Activated CD8-positive, alpha-beta memory T cell treated with anti-CD3 and anti-CD28 coated beads for 4 hours (primary cell): ENCODE data around the gene UBE2J2.
A peak's percentile ranks its signal among the peaks of the same experiment; 100 is the strongest.

Experiments used
- DNase-seq, 2 donors: peaks; one replicate each; pipeline ENCODE4 v3.0.0-alpha.2; 2020; ENCODE audit warnings: low read depth in 2 of 2

Gene UBE2J2

DNA sequence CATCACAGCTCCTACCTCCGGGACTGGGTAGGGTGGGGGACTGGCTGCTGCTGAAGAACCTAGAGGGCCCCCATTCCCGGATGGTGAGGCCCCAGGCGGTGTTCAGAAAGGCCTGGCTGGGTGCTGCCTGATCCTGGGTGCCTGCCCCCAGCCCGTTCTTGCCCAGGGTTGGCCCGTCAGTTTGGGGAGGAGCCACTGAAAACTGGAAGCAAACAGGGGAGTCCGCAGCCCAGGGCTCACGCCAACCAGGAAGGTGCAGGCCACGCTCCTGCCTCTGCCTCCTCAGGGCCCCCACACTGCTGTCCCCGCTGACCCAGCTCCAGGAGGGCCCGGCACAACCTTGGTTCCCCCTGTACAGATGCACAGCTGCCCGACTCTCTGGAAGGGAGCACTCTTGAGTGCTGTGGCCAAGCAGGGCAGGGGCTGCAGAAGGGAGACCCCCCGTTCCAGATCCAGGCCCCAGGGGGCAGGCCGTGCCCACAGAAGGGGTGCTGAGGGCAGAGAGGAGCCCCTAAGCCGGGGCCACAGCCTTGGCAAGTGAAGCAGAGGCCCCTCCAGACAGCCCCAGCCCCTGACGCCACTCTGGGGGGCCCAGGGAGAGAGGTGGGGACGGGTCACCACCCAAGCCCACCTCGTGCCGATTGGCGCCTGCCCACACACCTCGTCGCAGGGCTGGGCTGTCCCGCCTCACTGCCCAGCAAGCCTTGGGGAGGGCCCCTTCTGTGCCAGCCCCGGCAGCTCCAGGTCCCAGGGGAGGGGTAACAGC is 32.6 kb downstream of the UBE2J2 start:
- DNase-seq, result no peak

DNA sequence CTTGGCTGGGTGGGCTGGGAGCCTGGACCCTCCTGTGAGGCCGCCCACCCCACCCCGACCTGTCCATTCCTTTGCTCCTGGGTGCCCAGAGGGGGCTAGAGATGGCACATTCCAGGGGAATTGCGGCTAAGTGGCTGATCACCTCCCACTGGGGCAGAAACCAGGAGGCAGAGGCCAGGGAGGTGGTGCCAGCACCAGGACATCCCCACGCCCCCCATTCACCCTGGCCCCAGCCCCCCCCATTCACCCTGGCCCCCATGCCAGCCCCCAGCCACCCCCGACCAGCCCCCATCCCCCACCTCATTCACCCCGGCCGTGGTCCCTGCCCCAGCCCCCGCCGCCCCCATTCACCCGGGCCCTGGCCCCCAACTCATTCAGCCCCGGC is 33.3 kb downstream of the UBE2J2 start:
- no peak for DNase-seq

DNA sequence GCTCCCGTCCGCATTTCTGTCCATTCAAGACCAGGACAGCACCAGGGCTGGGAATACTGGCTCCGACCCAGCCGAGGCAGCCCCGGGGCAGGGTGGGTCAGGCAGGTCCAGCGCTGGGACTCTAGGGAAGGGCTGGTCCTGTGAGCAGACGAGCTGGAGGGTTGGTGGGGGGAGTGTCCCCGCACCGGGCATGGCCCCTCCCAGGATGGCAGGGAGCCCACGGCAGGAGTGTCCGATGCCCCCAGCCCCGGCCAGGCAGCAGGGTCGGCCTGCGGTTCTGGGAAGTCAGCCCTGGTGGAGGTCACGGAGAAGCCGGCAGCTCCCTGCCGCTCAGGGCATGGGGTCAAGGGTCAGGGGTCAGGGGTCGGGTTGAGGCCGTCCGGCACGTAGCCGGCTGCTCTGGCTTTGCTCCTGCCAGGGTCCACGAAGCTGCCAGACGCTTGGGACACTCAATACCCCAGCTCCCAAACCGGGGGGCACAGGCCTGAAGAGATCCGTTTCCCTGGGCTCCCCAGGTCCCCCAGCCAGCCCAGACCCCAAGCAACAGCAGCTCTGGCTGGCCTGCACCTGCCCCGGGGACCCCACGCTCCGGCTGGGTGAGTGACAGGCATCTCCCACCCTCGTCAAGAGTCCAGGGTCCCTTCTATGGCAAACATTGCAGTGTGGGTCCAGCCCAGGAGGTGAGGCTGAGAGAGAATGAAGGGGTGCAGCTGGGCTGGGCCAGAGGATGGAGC is 33.9 kb downstream of the UBE2J2 start:
- no peak for DNase-seq

DNA sequence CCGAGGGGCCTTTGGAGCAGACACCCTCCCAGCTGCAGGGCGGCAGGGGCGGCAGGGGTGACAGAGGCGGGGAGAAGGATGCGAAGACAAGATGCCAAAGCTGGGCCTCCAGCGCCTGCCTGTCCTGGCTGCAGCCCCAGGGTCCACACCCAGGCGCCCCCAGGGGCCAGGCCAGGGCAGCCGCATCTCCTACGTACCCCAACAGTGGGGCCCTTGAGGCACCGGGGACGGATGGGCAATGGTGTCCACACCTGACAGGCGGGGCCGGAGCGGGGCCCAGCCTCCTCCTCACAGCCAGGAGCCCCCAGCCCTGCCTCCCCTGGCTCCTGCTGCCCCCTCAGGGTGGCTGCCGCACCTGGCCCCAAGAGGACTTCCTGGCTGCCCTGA is 34.4 kb downstream of the UBE2J2 start:
- DNase-seq, result no peak

DNA sequence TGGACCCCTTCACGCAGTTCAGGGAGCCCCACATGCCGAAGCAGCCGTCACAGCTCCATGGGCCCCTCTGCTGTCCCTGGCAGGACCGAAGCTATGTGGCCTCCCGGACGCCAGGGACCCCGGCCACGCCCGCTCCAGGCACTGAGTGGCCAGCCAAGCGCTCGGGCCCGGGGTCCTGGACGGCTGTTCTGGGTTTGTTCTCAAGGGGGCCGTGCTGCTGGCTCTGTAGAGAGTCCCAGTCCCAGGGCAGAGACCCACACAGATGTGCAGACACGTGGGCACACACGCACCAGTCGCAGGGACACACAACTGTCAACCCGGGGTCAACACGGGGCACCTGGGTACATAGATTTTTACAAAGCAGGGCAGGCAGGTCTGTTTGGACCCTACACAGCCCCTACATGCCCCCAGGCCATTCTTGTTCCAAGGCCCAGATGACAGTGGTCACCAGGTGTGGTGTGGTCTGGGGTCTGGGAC is 34.9 kb downstream of the UBE2J2 start:
- no peak for DNase-seq

DNA sequence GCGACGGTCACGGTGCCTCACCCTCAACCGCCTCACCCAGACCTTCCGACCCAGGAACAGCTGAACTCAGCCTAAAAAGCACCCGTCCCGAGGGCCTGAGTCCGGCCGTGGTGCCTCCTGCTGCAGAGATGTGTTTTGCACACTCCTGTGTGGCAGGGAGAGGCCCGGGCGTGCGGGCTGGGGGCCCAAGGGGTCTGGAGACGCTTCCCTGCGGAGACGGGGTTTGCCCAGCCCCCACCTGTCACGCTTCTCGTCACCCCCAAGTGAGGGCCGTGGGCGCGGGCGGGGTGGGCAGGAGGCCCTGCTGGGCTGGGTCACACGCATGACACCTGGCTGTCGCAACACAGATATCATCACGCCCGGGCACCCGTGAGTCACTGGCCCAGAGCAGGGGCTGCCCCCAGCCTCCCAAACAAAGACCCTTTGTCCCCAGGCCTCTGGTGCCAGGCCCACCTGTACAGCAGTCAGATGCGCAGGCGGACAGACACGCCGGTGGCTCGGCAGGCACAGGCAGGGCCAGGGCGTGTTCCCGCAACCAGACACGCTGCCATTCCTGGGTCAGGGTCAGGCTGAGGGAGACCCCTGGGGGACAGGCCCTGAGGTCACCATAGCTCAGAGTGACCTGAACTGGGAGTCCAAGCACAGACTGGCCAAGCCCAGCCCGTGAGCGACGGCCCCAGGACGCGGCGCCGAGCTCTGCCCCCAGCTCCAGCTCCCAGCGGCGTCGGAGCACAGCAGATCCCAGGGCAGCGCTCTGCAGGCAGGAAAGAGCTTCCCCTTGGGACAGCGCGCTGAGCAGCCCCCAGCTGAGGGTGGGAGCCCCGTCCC is 35.6 kb downstream of the UBE2J2 start:
- no peak for DNase-seq

DNA sequence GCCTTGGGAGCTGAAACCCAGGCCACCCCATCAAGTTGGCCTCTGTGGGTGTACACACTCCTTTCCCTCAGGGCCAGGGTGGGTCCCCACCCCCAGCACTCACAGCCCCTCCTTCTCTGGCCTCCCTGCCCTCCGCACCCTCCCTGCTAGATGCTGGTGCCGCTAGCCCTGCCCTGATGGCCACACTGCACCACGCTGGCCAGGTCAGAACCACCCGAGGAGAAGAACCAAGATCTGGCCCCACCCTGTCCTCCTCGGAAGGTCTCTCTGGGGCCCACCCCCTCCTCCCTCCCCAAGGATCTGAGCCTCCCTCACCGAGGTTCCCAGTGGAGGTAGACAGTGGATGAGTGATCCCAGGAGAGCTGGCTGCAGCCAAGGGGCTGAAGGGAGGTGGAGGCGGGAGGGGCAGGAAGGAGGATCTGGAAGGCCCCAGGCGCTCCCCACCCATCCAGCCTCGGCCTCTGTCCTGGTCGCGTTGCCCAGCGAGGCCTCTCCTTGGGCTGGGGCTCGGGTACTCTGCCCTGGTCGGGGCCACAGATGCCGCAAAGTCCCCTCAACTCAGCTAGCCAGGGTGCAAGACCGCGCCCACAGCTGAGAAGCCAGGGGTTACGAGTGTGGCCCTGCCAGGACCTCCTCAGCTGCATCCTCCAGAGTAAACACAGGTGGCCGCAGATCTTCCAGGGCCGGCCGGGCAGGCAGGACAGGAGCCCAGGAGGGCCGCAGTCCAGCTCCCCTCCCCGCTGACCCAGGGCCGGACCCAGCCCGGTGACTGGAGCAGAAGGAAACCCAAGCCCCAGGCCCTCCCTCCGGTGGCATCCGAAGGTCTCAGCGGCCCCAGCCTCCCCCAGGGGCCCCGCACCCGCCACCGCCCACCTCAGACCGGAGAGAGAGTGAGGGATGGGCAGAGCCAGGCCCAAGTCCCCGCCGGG is 36.4 kb downstream of the UBE2J2 start:
- no peak for DNase-seq

DNA sequence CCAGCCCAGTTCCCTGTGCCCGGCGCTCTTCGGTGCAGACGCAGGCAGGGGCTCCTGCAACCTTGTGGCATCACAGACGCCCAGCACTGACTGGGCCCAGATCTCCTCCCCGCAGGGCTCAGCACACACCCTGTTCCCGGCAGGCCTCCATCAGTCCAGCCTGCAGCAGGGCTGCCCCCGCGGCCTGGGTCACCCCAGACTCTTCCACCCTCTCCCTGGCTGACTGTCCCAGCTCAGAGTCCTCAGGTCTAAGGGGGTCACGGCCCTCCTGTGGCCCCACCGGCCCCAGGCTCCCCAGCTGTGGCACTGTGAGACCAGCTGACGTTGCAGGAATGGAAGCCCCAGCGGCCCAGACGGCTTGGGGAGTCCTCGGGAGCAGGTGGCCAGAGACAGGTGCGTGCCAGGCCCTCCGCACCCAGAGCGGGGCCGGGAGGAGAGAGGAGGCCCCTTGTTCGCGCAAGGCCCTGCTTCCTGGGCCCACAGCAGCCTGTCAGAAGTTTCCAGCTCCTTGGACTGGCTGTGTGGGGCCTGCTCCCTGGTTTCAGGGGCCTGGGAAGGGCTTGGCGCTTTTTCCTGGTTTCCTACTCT is 37.4 kb downstream of the UBE2J2 start:
- DNase-seq, result no peak

DNA sequence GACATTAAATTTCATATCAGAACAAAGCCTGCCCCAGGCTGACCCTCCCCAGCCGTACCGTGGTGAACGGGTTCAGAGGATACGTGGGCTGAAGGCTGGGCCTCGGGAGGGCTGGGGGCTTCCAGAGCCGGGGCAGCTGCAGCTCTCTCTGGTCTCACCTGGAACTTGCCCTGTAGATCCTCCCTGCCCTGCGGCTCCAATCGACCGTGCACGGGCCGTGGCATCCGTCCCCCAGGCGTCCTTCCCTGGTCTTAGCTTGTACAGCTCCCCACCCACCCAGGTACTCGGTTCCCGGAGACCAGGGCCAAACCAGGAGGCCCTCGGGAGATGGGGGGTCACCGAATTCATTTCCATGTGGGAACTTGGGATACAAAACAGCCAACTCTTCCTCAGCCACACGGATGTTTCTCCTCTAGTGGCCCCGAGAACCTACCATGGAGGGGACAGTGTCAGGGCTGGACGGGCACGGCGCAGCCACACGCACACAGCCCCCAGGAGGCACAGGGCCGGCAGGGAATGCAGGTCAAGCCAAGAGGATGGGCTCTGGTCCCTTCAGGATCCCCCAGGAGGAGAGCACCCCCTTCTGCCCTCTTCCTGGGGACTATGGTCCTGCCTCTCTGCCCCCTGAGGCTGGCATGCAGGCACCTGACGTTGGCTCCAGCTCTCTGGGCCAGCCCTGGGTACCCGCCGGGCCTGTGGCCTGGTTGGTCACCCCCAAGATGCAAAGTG is 38.5 kb downstream of the UBE2J2 start:
- no peak for DNase-seq

DNA sequence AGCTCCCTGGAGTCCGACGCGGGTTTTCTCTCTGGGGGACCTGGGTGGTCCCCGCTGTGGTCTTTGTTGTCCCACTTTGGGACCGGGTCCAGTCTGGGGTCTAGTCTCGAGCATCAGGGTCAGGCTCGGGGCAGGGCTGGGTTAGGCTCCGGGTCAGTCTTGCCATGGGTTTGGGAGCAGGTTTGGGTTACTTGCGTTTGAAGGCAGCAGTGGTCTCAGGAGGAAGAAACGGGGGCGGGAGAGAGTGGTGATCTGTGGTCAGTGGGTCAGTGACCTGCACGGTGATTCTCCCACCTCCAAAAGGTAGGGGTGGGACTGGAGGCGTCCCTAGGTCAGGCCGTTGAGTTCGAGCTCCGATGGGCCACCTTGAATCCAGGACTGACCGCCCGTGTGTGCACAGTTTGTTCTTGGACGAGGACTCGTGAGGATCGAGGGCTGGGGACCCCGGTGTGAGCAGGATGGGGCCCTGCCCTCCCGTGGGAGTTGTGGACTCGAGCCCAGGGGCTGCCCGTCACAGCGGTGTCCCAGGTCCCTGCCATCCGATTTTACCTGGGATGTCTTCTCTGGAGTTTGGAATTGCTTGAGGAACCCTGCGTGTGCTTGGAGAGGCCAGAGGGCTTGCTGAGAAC is 39.4 kb downstream of the UBE2J2 start:
- no peak for DNase-seq

DNA sequence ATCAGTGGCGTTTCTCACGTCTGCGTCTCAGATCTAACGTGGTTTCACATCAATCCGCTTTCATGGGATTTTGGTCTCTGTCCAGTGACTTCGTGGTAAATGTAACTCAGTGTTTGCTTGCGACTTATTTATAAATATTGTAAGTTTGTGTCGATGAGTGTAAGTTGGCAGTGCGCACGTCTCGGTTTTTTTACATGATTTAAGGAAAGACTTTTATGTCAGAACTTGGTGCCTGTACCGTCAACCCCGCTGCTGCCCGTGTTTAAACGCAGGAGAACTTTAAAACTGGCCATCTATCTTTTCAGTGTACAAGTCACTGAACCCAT is 40.1 kb downstream of the UBE2J2 start:
- DNase-seq, result no peak

DNA sequence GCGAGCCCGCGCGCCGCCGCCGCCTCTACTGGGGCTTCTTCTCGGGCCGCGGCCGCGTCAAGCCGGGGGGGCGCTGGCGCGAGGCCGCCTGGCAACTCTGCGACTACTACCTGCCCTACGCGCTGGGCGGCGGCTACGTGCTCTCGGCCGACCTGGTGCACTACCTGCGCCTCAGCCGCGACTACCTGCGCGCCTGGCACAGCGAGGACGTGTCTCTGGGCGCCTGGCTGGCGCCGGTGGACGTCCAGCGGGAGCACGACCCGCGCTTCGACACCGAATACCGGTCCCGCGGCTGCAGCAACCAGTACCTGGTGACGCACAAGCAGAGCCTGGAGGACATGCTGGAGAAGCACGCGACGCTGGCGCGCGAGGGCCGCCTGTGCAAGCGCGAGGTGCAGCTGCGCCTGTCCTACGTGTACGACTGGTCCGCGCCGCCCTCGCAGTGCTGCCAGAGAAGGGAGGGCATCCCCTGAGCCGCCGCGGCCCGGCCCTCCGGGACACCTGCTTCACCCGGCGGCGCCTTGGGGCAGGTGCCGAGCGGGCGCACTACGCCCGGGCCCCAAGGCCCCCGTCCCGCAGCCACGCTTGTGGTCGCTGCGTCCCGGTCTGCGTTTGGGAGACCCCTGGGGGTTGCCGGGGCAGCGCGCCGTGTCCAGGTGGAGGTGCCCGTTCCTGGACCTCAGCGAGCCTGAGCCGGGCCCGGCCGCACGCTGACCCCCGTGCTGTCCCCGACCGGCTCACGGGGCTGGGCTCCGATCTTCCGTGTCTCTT is 40.7 kb downstream of the UBE2J2 start:
- no peak for DNase-seq

DNA sequence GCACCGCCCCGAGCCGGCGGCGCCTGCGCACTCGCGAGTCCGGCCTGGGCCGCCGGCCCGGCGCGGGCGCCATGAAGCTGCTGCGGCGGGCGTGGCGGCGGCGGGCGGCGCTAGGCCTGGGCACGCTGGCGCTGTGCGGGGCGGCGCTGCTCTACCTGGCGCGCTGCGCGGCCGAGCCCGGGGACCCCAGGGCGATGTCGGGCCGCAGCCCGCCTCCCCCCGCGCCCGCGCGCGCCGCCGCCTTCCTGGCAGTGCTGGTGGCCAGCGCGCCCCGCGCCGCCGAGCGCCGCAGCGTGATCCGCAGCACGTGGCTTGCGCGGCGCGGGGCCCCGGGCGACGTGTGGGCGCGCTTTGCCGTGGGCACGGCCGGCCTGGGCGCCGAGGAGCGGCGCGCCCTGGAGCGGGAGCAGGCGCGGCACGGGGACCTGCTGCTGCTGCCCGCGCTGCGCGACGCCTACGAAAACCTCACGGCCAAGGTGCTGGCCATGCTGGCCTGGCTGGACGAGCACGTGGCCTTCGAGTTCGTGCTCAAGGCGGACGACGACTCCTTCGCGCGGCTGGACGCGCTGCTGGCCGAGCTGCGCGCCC is 41.4 kb downstream of the UBE2J2 start, which contains the start of gene B3GALT6:
Gene B3GALT6, plus strand, starts transcription at position 30 of the 588 bp plus-strand sequence. Its CDS starts 42 bp downstream, at position 72.
- no peak for DNase-seq

DNA sequence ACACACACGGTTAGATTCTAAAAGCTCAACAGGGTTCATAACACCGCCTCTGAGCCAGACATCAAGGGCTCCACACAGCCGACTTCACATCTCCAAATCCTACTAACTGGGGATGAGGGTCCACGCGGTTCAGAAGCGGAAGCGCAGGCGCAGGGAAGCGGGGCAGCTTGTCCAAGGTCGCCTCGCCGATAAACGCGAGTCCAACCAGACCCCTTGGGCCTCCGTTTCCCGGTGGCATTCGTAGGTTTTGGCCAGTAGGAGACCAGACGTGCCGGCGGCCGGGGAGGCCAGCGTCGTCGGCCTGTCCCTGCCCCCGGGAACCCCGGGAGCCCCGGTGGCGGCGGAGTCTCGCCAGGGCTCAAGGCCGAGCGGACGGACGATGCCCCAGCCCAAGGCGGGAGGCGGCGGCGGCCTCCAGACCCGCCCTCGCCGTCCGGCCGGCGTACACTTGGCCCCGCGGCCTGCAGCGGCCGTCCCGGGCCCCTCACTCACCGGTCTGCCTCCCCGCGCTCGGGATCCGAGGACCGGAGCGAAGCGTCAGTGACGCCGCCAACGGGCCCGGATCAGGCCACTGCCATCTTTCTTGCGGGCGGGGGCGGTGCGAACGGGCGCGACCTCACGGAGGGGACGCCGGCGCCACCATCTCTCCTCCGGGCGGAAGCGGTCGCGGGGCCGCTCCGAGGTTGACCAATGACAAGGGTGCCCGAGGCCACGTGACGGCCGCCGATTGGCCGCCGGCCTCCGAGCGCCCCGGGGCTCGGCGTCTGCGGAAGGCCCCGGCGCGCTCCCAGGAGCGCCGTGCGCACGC is 42.0 kb downstream of the UBE2J2 start, which contains the start of gene SDF4:
Gene SDF4, minus strand, starts transcription at position 602 of the 808 bp plus-strand sequence. CDS start 3,229 bp downstream, outside the sequence.
- DNase-seq, result peak; percentile 94

DNA sequence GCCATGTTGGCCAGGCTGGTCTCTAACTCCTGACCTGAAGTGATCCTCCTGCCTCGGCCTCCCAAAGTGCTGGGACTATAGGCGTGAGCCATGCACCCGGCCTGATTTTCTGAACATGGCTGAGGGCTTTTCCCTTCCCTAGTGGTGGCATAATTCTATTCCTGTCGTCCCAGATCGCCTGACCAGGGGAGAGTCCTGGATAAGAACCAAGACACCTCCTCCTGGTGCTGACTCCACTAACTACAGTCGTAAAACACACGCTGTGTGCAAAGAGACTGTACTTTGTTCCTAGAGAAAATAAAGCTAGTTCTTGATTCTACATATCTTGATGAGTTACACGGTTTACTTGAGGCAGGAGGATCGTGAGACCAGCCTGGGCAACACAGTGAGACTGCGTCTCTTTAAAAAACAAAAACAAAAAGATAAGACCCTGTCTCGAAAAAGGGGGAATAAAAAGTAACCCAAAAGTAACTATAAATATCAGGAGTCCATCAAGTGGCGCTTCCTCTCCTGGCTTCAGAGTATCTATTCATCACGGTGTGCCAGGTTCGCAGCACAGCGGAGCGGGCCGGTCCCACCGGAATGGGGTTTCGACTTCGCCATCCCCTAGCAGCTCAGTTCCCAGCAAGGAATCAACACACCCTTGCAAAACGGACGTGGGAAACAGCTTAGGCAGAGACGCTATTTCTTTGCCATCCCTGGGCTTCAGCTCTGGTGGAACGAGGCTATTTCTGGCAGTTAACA is 42.8 kb downstream of the UBE2J2 start:
- DNase-seq, result no peak

DNA sequence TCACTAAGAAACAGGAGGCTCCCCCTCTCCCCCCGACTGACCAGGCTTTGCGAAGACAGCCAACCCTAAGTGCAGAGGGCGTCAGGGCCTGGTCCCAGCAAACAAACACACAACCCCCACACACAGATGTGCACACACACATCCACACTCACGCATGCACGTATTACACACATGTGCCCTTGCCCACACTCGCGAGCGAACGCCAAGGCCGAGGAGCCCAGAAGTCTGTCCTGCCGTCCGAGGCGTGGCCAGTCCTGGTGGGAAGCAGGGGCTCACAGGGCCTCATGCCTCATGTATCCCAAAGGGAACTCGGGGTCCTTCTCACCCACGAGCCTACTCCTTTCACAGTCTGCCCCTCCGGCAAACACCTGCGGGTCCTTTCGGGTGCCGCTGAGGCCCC is 43.9 kb downstream of the UBE2J2 start:
- no peak for DNase-seq
